HG02678 (cell line): Measurements from ENCODE around the gene MMP12.

Experiments used
- ATAC-seq: cut with Tn5 transposase; IDR thresholded peaks from one replicate; pipeline ENCODE4 v1.9.1; 2021; ENCODE audit warnings: mild to moderate bottlenecking, moderate library complexity; ENCODE audit not compliant: unreplicated experiment

MMP12 gene

DNA sequence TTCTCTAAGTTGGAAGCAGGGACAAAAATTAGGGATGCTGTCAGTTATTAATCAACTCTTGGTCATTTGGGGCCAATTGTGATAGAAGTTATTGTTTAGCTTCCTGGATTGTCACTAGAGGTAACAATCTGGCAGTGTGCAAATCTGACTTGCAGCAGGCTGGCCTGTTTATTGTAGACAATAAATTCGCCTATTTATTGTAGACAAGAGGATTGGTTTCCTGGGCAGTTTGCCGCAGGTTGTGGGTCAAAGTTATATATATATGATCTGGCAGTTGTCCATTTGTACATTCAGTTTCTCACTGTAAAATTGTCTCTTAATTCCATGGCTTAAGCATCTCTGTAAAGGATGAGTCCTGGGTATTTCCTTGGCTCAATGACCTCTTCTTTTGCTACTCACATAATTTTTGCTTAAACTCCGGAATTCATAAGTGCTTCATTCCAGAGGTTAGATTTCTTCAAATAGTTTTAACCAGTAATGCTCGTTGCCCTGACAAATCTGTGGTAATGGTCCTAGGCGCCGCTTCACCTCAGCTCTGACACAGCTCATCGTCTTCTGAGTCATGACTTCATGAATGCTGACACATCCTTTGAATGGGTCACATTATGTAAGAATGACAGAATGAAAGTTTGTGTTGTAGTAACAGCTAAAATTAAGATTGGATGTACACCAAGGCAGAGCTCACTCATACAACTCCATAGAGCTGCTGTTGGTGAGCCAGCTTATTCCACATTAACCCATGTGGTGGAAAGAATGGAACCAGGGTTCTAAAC, 23.6 kb downstream of the MMP12 start:
- ATAC-seq = no peak

DNA sequence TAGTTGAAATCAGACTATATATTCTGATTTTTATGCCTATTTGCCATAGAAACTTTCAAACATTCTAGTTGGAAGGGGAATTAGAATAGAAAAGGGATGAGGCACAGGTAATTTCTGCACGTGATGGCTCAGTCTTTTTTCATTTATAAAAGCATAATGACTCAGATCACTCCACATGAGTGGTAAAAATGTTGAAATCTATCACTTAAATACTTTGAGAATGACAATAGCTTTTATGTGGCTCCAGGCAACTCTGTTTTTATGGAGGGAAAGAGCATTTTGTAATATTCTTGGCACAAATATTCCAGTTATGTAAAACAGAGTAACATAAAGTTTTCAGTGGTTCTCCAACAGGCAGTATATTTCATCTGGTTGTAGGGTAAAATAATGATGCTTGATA, 25.5 kb downstream of the MMP12 start:
- ATAC-seq = no peak

DNA sequence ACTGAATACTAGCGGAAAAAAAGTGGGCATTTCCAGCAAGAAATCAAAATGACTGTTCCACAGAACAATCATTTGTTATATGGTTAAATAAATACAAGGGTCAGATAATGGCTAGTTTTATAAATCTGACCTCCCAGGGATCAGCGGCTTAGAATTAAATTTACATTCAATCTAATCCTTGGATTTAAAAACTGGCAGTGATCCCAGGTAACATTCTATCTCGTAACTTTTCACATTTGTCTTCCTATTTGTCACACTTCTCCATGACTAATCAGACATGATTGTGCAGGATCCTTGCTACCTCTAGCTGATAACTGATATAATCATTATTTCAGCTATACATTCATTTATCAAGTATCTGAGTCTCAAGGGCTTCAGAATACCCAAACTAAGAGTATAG, 28.5 kb downstream of the MMP12 start:
- no peak for ATAC-seq

DNA sequence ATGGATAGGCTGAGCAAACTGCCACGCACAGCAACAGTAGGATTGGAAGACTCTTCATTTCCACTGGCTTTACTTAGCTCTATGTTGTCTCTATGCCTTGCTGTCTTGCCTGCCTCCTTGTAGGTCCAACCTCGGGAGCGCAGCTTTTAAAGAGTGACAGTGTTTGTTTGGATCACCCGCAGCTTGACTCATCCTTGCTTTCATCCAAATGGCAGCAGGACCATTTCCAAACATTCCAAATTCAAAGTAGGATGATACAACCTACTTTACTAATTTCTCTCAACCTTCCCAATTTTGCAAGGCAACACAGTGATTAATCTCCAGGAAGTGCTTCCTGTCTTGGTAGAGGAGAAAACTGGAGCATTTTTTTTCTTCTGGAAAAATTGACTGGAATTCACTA, 31.3 kb downstream of the MMP12 start, which contains the start of gene MMP3:
TSS of gene MMP3 (minus strand) at position 121 of the 400 bp plus-strand sequence. CDS start at position 58, 63 bp downstream.
- ATAC-seq = no peak

DNA sequence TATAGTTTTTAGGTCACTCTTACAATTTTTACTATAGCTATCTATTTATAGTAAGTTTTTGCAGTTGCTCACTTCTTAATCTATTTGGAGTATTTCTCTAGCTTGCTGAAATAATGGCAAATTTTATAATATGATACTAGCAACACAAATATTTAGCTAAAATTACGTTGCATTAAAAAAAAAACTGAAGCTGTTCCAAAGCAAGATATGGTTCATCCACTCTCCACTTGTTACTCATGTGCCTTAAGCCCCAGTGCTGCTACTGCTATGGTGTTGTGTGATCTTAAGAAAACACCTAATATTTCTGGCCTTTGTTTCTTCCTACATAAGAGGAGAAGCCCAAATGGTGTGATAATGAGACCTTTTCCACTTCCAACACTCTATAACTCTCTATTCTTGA, 31.9 kb downstream of the MMP12 start:
- no peak for ATAC-seq

DNA sequence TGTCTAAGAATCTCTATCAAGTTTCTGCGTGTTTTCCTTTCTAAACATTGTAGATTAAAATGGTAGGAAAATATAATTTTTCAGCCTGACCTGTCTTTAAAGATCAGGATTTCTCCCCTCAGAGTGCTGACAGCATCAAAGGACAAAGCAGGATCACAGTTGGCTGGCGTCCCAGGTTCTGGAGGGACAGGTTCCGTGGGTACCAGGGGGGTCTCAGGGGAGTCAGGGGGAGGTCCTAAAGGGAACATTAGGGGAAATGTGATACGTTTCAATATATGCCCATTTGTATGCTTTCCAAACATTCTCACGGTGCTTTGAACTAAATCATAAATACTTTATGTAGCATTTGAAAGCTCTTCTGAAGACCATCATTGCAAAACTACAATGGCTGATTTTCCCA, 34.8 kb downstream of the MMP12 start:
- no peak for ATAC-seq

DNA sequence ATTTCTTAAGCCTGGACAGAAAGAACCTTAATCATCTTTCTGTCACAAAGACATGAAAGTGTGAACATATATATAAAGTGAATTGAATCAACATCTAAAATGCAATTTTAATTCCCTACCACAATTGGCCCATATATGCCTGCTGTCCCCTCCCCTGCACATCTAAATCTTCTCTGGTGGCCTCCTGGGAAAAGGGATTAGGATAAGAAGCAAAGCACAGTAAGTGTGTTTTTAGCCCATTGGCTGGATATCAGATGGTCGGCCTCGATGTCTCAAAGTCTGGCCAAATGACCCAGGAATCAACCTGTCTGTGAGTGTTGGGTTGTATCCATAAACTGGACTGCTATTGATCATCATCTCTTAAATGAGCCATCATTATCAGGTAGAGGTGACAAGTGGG, 37.1 kb downstream of the MMP12 start:
- ATAC-seq = no peak

DNA sequence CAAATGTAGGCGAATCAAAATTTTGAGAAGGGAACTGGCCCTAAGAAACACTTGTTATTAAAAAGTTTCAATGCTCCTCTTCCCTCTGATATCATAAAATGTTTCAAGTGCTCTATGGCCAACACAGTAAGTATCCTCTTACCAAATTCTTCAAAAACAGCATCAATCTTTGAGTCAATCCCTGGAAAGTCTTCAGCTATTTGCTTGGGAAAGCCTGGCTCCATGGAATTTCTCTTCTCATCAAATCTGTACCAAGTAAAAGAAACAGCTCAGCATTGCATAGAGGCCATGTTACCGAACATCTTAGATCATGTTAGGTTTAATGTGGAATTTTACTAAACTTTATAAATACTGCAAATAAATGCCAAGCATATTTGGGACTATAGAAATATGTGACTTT, 37.6 kb downstream of the MMP12 start:
- ATAC-seq = no peak

DNA sequence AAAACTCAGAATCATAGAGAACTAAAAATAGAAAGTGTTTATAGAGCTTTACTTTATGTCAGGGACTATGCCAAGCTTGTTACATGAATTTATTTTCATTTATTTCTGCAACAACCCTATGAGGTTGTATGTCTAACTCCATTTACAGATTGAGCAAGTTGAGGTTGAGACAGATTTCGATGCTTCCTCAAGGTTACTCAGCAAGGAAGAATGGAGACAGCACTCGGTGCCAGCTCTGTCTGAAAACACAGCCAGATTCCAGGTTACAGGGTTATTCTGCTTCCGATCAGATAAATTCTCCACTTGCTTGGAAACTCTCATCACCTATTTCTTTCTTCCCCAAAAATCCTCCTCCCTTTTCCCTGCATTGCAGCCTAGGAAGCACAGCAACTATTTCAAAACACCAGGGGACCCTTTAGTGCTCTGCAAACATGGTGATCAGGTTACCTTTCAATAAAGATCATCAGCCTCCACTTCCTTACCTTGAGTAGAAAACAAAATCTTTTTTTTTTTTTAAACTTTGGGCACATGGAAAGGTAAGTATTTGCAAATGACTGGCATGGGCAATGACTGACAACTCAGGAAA, 38.4 kb downstream of the MMP12 start:
- no peak for ATAC-seq

DNA sequence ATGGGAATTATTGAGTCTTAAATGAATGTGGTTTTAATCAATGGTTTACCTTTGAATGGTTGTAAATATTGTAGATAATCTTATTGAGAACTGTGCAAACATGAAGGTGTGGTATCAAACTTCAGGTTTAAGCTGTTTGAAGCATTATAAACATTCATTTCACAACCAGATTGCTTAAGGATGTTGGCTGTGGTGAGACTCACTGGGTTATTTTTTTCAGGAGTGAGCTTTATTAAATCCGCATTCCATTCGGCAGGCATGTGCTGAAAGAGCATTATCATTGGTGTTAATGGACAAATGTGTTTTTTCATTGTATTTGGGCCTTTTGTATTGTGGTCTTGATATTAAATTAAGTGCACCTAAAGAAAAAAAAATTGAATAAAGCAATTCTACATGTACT, 41.1 kb downstream of the MMP12 start:
- ATAC-seq = no peak

DNA sequence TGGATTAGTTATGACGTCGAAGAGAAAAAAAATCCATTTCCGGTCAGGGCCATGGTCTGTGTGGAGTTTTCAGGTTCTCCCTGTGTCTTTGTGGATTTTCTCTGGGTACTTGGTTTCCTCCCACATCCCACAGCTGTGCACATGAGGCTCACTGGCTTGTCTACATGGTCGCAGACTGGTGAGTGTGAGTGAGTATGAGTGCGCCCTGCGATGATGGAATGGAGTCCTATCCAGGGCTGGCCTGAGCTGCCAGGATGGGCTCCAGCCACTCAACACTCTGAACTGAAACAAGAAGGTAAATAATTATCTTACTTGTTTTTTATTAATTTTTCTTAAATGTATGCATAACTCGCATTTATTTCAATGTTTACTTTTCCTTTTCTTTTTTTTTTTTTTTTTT, 42.2 kb downstream of the MMP12 start:
- no peak for ATAC-seq

DNA sequence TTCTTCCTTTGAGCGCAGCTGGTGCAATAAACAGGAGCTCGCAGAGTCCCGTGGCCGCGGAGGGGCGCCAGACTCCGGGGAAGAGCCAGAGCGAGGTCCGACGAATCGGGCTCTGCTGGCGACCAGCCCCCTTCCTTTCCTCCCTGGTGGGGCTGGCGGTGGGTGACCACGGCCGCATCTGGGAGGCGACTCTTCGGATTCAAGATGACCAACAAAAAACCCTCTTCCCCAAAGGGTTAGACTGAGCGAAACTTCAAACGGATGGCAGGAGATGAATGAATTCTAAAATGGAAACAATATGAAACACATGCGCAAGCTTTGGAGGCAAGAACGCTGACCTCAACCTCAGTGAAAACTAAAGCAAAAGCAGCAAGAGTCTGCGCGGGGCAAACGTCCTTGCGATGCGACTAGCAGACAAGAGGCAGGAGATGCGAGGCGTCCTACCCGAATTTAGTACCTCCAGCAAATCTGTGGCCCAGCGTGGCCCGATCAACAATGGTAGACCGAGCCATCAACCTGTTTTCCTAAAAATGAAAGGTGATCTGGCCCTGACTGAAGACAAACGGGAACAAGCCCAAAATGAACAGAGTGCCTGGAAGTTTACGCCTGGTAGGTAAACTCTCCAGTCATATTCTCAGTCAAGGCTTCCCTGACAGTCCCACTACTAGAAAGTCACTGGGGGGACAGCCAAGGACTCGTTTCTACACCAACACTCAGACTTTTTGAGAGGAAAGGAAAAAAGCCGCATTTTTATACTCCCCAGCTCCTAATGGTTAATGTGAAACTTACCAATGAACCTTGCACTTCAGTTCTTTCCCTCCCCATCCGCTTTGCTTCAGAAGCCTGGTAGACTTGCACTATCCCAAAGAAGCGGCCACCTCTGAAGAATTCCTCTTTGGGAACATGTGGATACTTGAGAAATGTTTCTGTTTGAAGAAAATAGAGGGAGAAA, 43.0 kb downstream of the MMP12 start:
- no peak for ATAC-seq

DNA sequence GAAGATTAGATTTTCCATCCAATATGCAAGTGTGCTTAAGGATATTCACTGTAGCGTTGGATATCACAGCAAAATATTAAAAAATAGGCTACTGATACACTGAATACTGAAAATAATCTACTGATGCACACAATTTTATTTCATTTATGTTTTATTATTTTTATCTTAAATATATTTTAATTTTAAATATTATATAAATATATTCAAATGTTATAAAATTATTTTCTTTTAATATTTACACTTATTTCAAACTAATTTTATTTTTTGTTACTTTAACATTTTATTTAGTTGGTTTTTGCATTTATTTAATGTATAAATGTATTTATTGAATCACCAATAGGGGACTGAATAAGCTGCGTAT, 43.7 kb downstream of the MMP12 start:
- no peak for ATAC-seq

DNA sequence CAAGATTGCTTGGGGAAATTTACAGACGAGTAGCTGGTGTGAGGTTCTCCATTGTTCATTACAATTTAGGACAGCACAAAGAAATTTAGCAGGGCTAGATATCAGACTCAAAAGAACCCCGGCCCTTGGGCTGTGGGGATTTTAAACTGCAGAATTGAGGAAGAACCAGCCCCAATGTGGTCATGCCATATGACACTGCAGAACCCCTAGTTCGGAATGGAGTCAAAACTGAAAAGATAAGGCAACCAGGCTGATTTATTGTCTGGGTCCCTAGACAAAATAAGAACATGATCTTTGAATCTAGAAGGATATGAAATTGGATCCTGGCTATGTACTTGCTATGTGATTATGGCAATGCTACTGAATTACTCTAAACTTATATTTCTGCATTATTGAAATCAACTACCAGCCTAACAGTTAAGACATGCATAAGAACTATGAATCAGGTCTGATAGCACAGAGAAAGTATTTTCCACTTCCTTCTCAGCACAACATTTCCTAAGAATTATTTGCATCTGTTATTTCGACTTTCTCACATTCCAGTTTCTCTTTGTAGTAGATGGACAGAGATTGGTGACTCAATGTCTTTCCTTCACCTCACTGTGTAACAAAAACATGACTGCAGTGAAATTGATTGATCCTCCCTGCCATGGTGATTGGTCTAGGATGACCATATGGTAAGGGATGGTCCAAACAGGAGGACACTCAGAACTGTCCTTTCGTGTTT, 44.6 kb downstream of the MMP12 start:
- ATAC-seq = no peak

DNA sequence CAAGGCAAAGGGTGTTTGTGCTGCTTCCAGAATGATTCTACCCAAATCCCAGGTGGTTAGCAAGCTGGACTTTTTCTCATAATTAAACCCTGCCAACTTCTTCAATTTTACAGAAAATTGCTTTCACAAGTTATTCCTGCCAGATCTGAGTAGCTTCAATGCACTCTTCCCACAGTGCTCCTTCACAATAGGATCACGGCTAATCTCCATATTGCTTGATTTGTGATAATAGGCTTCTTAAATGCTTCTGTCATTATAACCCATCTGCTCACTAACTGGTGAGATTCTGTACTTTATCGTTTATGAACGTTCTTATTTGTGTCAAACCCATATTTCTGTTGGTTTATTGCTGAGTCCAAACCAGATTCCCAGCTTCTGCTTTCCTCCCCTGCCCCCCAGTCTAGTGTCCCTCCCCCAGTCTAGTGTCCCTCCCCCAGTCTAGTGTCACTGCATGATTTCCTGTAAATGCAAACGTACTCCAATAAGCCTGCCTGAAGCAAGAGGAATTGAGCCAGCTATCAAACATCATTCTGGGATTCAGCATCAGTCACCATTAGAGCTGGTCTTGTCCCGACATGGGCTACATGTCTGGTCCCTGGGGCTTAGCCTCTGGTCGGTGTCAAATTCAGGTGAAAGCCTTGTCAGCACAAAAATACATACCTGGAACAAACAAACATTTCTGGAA, 45.3 kb downstream of the MMP12 start:
- no peak for ATAC-seq

DNA sequence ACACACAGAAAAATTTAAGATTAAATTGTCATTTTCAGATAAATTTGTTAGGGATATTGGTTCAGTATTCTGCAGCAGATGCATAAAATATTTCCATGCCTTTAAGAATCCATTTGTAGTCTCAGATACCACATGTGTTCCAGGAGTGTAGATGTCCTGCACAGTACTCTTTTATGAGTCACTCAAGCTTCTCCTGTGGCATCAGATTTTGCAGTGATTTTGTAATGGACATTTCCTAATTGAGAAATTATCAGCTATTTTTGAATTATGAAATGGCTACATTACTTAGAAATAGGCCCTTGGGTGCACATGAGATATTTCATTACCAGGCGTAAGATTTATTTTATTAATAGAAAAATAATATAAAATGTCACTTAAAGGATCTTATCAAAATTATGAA, 50.2 kb downstream of the MMP12 start:
- ATAC-seq = no peak

DNA sequence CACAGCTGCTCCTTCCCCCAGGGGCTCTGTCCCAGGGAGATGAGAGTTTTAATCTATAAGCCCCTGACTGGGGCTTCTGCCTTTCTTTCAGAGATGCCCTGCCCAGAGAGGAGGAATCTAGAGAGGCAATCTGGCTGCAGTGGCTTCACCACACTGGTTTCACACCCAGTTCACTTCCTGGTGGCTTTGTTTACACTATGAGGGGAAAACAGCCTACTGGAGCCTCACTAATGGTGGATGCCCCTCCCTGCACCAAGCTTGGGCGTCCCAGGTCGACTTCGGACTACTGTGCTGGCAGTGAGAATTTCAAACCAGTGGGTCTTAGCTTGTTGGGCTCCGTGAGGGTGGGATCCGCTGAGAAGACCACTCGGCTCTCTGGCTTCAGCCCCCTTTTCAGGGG, 55.3 kb downstream of the MMP12 start:
- no peak for ATAC-seq

DNA sequence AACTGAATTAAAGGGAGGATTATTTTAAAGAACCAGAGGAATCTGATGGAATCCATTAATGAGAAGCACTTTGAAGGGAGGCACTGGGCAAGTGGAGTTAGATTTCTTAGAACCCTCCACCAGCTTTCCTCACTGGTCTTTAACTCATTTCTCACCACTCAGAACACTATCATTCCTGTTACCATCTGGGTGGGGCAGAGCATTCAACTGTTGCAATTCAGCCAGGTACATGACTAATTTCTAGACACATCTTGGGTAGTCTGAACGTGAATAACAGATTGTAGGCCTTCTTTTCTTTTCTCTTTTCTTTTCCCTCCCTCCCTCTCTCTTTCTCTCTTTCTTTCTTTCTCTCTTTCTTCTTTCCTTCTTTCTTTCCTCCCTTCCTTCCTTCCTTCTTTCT, 61.3 kb downstream of the MMP12 start:
- no peak for ATAC-seq
